ENCODE results near the gene SNX19. TPM values are rescaled to one million over a fixed set of nuclear protein-coding genes. Genes with fewer than 3 reads are reported as not detected.

SNX19 gene
- total RNA-seq, 1 experiment from 2014 or later = 34.4 TPM

GRCh38 chr11:130918081-130918480 is 1.8 kb upstream of the SNX19 start:
- Histone ChIP-seq H3T11ph (ENCODE audit: low read length) (no peak overlapping the region), H3K79me1 (ENCODE audit: insufficient read depth, low read depth, low read length, poor library complexity, severe bottlenecking) (no peaks in the 10 kb centered on the region), H3K27ac (ENCODE audit: insufficient read length, low read depth, low read length) (no peak overlapping the region), H2BK12ac (ENCODE audit: insufficient read length, low read depth, low read length) (no peak overlapping the region), H3K18ac (ENCODE audit: insufficient read length, low read depth, low read length) (no peak overlapping the region), H3K4ac (ENCODE audit: low read depth, low read length) (no peak overlapping the region), H3K56ac (ENCODE audit: insufficient read length, low read depth, low read length) (no peak overlapping the region), H4K20me1 (ENCODE audit: control insufficient read depth, insufficient read depth, insufficient read length) (no peaks in the 10 kb centered on the region), H3K23ac (ENCODE audit: insufficient read length, low read depth, low read length) (no peak overlapping the region), H3K14ac (ENCODE audit: insufficient read depth, low read length) (no peak overlapping the region), H2BK5ac (ENCODE audit: insufficient read length, low read length) (no peak overlapping the region), H2AFZ (ENCODE audit: low read length) (no peak overlapping the region), H3K4me2 (ENCODE audit: insufficient read depth, insufficient read length, low read length) (no peak overlapping the region), H4K8ac (replicated peaks; ENCODE audit: insufficient read length, low read depth, low read length) (no peak overlapping the region), H2BK15ac (ENCODE audit: low read depth, low read length) (no peak overlapping the region), H3K4me1 (ENCODE audit: insufficient read depth, low read length) (peaks cover 5% of the 10 kb centered on the region; the same call in 1 of the 2 replicates), H3K23me2 (ENCODE audit: insufficient read length, low read depth, low read length, poor library complexity, severe bottlenecking) (peaks cover 8% of the 10 kb centered on the region), H3K9ac (ENCODE audit: extremely low read depth, insufficient read length, low read length) (no peak overlapping the region), H3K27me3 (ENCODE audit: insufficient read depth, low read length) (no peaks in the 10 kb centered on the region; the same call in 1 of the 2 replicates), H2BK20ac (ENCODE audit: low read depth, low read length, poor library complexity, severe bottlenecking) (no peak overlapping the region), H3K79me2 (ENCODE audit: insufficient read depth, low read length) (no peaks in the 10 kb centered on the region; the same call in 1 of the 2 replicates), H2BK120ac (ENCODE audit: low read depth, low read length, poor library complexity, severe bottlenecking) (no peak overlapping the region), H2AK5ac (ENCODE audit: insufficient read length, low read length) (no peak overlapping the region), H4K5ac (ENCODE audit: insufficient read length, low read depth, low read length) (no peak overlapping the region), H4K91ac (ENCODE audit: insufficient read length, low read depth, low read length) (no peak overlapping the region), H3K9me3 (ENCODE audit: control insufficient read depth, low read depth, low read length) (no peaks in the 10 kb centered on the region)
- WGBS (ENCODE audit: extremely low coverage, insufficient read length, low lambda C conversion rate) = no CpG with 5 or more reads among the region's 6 CpGs
- Mint-ChIP-seq H3K36me3 (ENCODE audit: insufficient read depth in 1 of 3, low read depth in 3 of 3) (peaks cover 7 to 21% (median 18%) of the 10 kb centered on the region in 3 experiments; a peak in 6 of 7 replicates), H3K27ac (no peak overlapping the region), H3K4me3 (no peak overlapping the region), H3K27me3 (ENCODE audit: low read depth) (peaks cover 27% of the 10 kb centered on the region), H3K4me1 (peaks cover 31 to 37% of the 10 kb centered on the region in 2 experiments), H3K9me3 (peaks cover 0 to 3% of the 10 kb centered on the region in 2 experiments; a peak in 2 of 5 replicates)
- no peak for DNase-seq
- no peak for TF ChIP-seq CTCF (conservative IDR thresholded peaks at IDR 0.05)

Measured in H9 (cell line).